DOHH2 (cell line): ENCODE results near the gene ABCC12.

Experiments
- H3F3A ChIP-seq: fragments of 200-600 bp; sonication (generic), shearing (Covaris generic); 2 replicates; pipeline ENCODE4 v1.6.0; 2016; ENCODE audit warnings: antibody characterized with exemption, mild to moderate bottlenecking; ENCODE audit not compliant: control insufficient read depth, insufficient read depth
- H3K27ac ChIP-seq: fragments of 200-600 bp; sonication (generic); 2 replicates; pipeline ENCODE4 v1.5.1; 2014; ENCODE audit warnings: low read depth, mild to moderate bottlenecking, low read length, moderate library complexity
- H3K27me3 ChIP-seq: fragments of 200-600 bp; sonication (generic); 2 replicates; pipeline ENCODE4 v1.6.1; 2014; ENCODE audit warnings: mild to moderate bottlenecking, low read length, mixed read lengths; ENCODE audit not compliant: control insufficient read depth
- H3K36me3 ChIP-seq: fragments of 200-600 bp; sonication (generic); 2 replicates; pipeline ENCODE4 v1.6.1; 2014; ENCODE audit warnings: mild to moderate bottlenecking, low read length, moderate library complexity, mixed read lengths; ENCODE audit not compliant: control insufficient read depth
- H3K4me1 ChIP-seq: fragments of 200-600 bp; sonication (generic); 2 replicates; pipeline ENCODE4 v1.6.1; 2014; ENCODE audit warnings: mild to moderate bottlenecking, low read length, mixed read lengths; ENCODE audit not compliant: control insufficient read depth
- H3K4me2 ChIP-seq: fragments of 200-600 bp; sonication (generic); 2 replicates; pipeline ENCODE4 v1.6.0; 2014; ENCODE audit warnings: mild to moderate bottlenecking, low read length, moderate library complexity
- H3K4me3 ChIP-seq: fragments of 200-600 bp; sonication (generic); 2 replicates; pipeline ENCODE4 v1.5.1; 2014; ENCODE audit warnings: mild to moderate bottlenecking, low read length, mixed read lengths
- H3K79me2 ChIP-seq: fragments of 200-600 bp; sonication (generic); 2 replicates; pipeline ENCODE4 v1.6.1; 2014; ENCODE audit warnings: mild to moderate bottlenecking, low read length, mixed read lengths; ENCODE audit not compliant: control insufficient read depth
- H3K9me2 ChIP-seq: fragments of 200-600 bp; sonication (generic); replicated peaks from 2 replicates; pipeline ENCODE4 v1.6.1; 2014; ENCODE audit warnings: mild to moderate bottlenecking, low read length, mixed read lengths; ENCODE audit not compliant: control insufficient read depth
- H3K9me3 ChIP-seq: fragments of 200-600 bp; sonication (generic); 2 replicates; pipeline ENCODE4 v1.6.1; 2014; ENCODE audit warnings: antibody characterized with exemption, low read length, mixed read lengths; ENCODE audit not compliant: control insufficient read depth, insufficient read depth
- H4K20me1 ChIP-seq: fragments of 200-600 bp; sonication (generic); 2 replicates; pipeline ENCODE4 v1.6.0; 2014; ENCODE audit warnings: low read depth, mild to moderate bottlenecking, antibody characterized with exemption, low read length, moderate library complexity; ENCODE audit not compliant: control insufficient read depth, insufficient read depth
- EZH2phosphoT487 ChIP-seq: fragments of 200-600 bp; sonication (generic); IDR thresholded peaks from 2 replicates; pipeline ENCODE4 v1.6.1; 2017; ENCODE audit warnings: borderline replicate concordance, mild to moderate bottlenecking, antibody characterized with exemption, low read length, moderate library complexity, mixed read lengths
- TF ChIP-seq, protein P1 (sequence below): fragments of 200-600 bp; sonication (generic); IDR thresholded peaks from one replicate; pipeline ENCODE4 v1.5.1; 2014; ENCODE audit warnings: antibody characterized with exemption, mild to moderate bottlenecking, low read depth, low read length; ENCODE audit not compliant: poor library complexity, severe bottlenecking

The ABCC12 gene

GRCh38 chr16:48110982-48111381, 44.8 kb downstream of the ABCC12 start:
- TF ChIP-seq EZH2phosphoT487: no peak
- H3K4me1 ChIP-seq: no peaks in the 10 kb centered on the region
- H3K4me3 ChIP-seq: no peak overlapping the region
- H4K20me1 ChIP-seq: no peaks in the 10 kb centered on the region
- no peak overlapping the region for H3K27ac ChIP-seq
- H3K9me2 ChIP-seq: no peaks in the 10 kb centered on the region
- no peaks in the 10 kb centered on the region for H3K79me2 ChIP-seq
- H3K9me3 ChIP-seq: no peaks in the 10 kb centered on the region
- no peaks in the 10 kb centered on the region for H3F3A ChIP-seq
- no peaks in the 10 kb centered on the region for H3K36me3 ChIP-seq
- no peak overlapping the region for H3K4me2 ChIP-seq
- H3K27me3 ChIP-seq: peaks cover 4% of the 10 kb centered on the region; the same call in 1 of the 2 replicates

DNA sequence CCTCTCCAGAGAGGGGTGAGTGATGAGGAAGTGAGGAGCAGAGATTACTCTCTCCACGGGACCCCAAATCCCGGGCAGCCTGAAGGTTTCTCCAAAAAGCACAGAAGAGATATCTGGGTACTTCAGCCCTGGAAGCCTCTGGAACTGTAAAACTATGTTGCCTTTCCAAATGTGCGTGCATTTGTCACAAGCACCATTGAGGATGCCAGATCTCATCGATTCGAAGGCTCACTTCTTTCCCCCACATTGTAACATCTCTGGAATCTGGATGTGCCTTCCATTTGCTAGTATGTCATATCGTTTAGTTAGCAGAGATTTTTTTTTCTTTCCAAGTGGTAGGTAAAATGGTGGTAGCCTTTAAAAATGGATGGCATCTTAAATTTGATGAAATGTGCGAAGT, 45.8 kb downstream of the ABCC12 start:
- H3K9me3 ChIP-seq: no peaks in the 10 kb centered on the region
- no peaks in the 10 kb centered on the region for H3F3A ChIP-seq
- no peak for TF ChIP-seq EZH2phosphoT487
- TF ChIP-seq, protein P1, sequence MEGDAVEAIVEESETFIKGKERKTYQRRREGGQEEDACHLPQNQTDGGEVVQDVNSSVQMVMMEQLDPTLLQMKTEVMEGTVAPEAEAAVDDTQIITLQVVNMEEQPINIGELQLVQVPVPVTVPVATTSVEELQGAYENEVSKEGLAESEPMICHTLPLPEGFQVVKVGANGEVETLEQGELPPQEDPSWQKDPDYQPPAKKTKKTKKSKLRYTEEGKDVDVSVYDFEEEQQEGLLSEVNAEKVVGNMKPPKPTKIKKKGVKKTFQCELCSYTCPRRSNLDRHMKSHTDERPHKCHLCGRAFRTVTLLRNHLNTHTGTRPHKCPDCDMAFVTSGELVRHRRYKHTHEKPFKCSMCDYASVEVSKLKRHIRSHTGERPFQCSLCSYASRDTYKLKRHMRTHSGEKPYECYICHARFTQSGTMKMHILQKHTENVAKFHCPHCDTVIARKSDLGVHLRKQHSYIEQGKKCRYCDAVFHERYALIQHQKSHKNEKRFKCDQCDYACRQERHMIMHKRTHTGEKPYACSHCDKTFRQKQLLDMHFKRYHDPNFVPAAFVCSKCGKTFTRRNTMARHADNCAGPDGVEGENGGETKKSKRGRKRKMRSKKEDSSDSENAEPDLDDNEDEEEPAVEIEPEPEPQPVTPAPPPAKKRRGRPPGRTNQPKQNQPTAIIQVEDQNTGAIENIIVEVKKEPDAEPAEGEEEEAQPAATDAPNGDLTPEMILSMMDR: no peak
- no peak overlapping the region for H3K4me3 ChIP-seq
- H3K4me1 ChIP-seq: no peaks in the 10 kb centered on the region
- no peak overlapping the region for H3K4me2 ChIP-seq
- no peaks in the 10 kb centered on the region for H3K79me2 ChIP-seq
- H3K27me3 ChIP-seq: peaks cover 4% of the 10 kb centered on the region; the same call in 1 of the 2 replicates
- H3K36me3 ChIP-seq: no peaks in the 10 kb centered on the region
- H3K9me2 ChIP-seq: no peaks in the 10 kb centered on the region
- no peak overlapping the region for H3K27ac ChIP-seq
- no peaks in the 10 kb centered on the region for H4K20me1 ChIP-seq

DNA sequence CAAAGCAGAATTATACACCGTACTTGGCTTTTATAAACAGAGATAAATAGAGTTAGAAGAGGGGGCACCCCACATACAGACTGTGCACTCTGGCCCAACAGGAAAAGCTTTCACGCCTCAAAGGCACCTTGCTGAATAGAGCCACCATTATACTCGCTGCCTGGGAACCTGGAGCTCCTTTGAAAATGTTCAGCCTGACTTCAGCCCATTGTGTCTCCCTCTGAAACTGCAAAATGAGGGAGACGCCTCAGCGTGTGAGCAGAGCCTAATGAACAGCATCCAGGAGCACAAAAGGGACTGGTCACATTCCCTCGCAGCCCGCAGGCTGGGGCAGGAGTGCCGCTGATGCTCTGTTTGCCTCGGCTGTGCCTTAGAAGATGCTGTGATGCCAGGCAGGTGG, 46.3 kb downstream of the ABCC12 start:
- no peaks in the 10 kb centered on the region for H3F3A ChIP-seq
- no peaks in the 10 kb centered on the region for H3K9me3 ChIP-seq
- H3K27me3 ChIP-seq: peaks cover 4% of the 10 kb centered on the region; the same call in 1 of the 2 replicates
- H3K4me1 ChIP-seq: no peaks in the 10 kb centered on the region
- no peaks in the 10 kb centered on the region for H4K20me1 ChIP-seq
- no peaks in the 10 kb centered on the region for H3K79me2 ChIP-seq
- H3K27ac ChIP-seq: no peak overlapping the region
- H3K4me2 ChIP-seq: no peak overlapping the region
- no peak overlapping the region for H3K4me3 ChIP-seq
- H3K36me3 ChIP-seq: no peaks in the 10 kb centered on the region
- TF ChIP-seq EZH2phosphoT487: no peak
- TF ChIP-seq, protein P1: no peak
- H3K9me2 ChIP-seq: no peaks in the 10 kb centered on the region

GRCh38 chr16:48106446-48106845, 49.3 kb downstream of the ABCC12 start:
- Histone ChIP-seq H3K27me3 (peaks cover 9% of the 10 kb centered on the region), H3K4me2 (no peak overlapping the region), H3K27ac (no peak overlapping the region), H3K36me3 (no peaks in the 10 kb centered on the region), H3K9me3 (no peaks in the 10 kb centered on the region), H3K4me1 (no peaks in the 10 kb centered on the region), H3K79me2 (no peaks in the 10 kb centered on the region), H3K9me2 (no peaks in the 10 kb centered on the region), H3K4me3 (no peak overlapping the region), H3F3A (no peaks in the 10 kb centered on the region), H4K20me1 (no peaks in the 10 kb centered on the region)
- no peak for TF ChIP-seq EZH2phosphoT487
- TF ChIP-seq, protein P1: no peak
